Fibroblast of lung (primary cell): ENCODE results near the gene ALOX12B. TPM values are rescaled to one million over a fixed set of nuclear protein-coding genes. Genes with fewer than 3 reads are reported as not detected.
"Not testable (repeated sequence)": the region's sequence is repeated elsewhere in the genome, so short reads cannot be mapped to it uniquely, and the experiment has no call there.

Source experiments
- DNase-seq, 2 donors: peaks; one replicate each; pipeline versions ENCODE4 v3.0.0 to v3.0.0-alpha.2; 2010; ENCODE audit warnings: low read depth in 2 of 2
- H2AFZ ChIP-seq: 2 replicates; pipeline ENCODE4 v1.5.1; 2012; ENCODE audit warnings: low read length, control low read depth, inconsistent platforms
- H3K27ac ChIP-seq: 2 replicates; pipeline ENCODE4 v1.5.1; 2011; ENCODE audit warnings: low read length, control low read depth; ENCODE audit not compliant: insufficient read depth
- H3K27me3 ChIP-seq: 2 replicates; pipeline ENCODE4 v1.5.1; 2011; ENCODE audit warnings: mild to moderate bottlenecking, low read length; ENCODE audit not compliant: control insufficient read depth, insufficient read depth
- H3K36me3 ChIP-seq: 2 replicates; pipeline ENCODE4 v1.5.1; 2011; ENCODE audit warnings: low read length; ENCODE audit not compliant: control insufficient read depth, insufficient read depth
- H3K4me1 ChIP-seq: 2 replicates; pipeline ENCODE4 v1.5.1; 2011; ENCODE audit warnings: low read length; ENCODE audit not compliant: control insufficient read depth, insufficient read depth; ENCODE audit errors: extremely low read depth
- H3K4me2 ChIP-seq: 2 replicates; pipeline ENCODE4 v1.5.1; 2011; ENCODE audit warnings: low read length, control low read depth; ENCODE audit not compliant: insufficient read depth; ENCODE audit errors: extremely low read depth
- H3K4me3 ChIP-seq, 4 experiments: fragments of 200-600 bp in 1 of 4; sonication (generic) in 1 of 4; replicated peaks in 1 of 4; 2 replicates each; pipeline ENCODE4 v1.5.1; 2011 to 2016; ENCODE audit warnings: low read length in 4 of 4, low read depth in 3 of 4, mild to moderate bottlenecking in 3 of 4, control low read depth in 2 of 4, inconsistent platforms in 1 of 4, mixed read lengths in 1 of 4; ENCODE audit not compliant: insufficient read depth in 1 of 4; ENCODE audit errors: control extremely low read depth in 1 of 4
- H3K79me2 ChIP-seq: 2 replicates; pipeline ENCODE4 v1.5.1; 2012; ENCODE audit warnings: mild to moderate bottlenecking, low read length, inconsistent platforms; ENCODE audit not compliant: control insufficient read depth, insufficient read depth
- H3K9ac ChIP-seq: 2 replicates; pipeline ENCODE4 v1.5.1; 2011; ENCODE audit warnings: mild to moderate bottlenecking, low read length, control low read depth; ENCODE audit not compliant: insufficient read depth
- H3K9me3 ChIP-seq: 2 replicates; pipeline ENCODE4 v1.5.1; 2012; ENCODE audit warnings: low read depth, low read length; ENCODE audit not compliant: control insufficient read depth, insufficient read depth
- H4K20me1 ChIP-seq: 2 replicates; pipeline ENCODE4 v1.5.1; 2011; ENCODE audit warnings: low read length; ENCODE audit not compliant: control insufficient read depth, insufficient read depth; ENCODE audit errors: extremely low read depth
- CTCF ChIP-seq, 2 donors: IDR thresholded peaks in 1 of 2; conservative IDR thresholded peaks in 1 of 2; 1 replicate in 1 of 2; 2 replicates in 1 of 2; pipeline ENCODE4 v1.5.1; 2011 to 2012; ENCODE audit warnings: low read length in 2 of 2, control low read depth in 1 of 2, inconsistent platforms in 1 of 2, low read depth in 1 of 2, mild to moderate bottlenecking in 1 of 2
- EZH2 ChIP-seq: IDR thresholded peaks from 2 replicates; pipeline ENCODE4 v1.5.1; 2012; ENCODE audit warnings: low read length, control low read depth, mild to moderate bottlenecking; ENCODE audit errors: missing control alignments
- polyA plus RNA-seq, 2 donors: library from polyadenylated mRNA; depleted of rRNA in 1 of 2; stranded (reverse) in 1 of 2; unstranded in 1 of 2; fragments of >200 nt; gene quantifications; 2 replicates each; pipeline ENCODE4 v1.2.1, GENCODE V29; 2011 to 2012; ENCODE audit warnings: missing spikeins in 1 of 2
- total RNA-seq: library from RNA; depleted of rRNA; stranded (reverse); fragments of >200 nt; gene quantifications from 2 replicates; pipeline ENCODE4 v1.2.1, GENCODE V29; 2014

The ALOX12B gene
- total and polyA plus RNA-seq, 2 donors (not counting 1 experiment from before 2014, with no cell fraction given), result not detected

- Histone ChIP-seq H3K4me1 (no peaks in the 10 kb centered on the region), H2AFZ (no peak overlapping the region), H3K27me3 (peaks cover 33% of the 10 kb centered on the region), H3K4me3 (no peak overlapping the region), H3K9ac (no peak overlapping the region), H3K27ac (no peak overlapping the region), H3K4me2 (no peak overlapping the region), H3K36me3 (no peaks in the 10 kb centered on the region), H4K20me1 (no peaks in the 10 kb centered on the region), H3K79me2 (no peaks in the 10 kb centered on the region), H3K9me3 (no peaks in the 10 kb centered on the region)
- no peak for DNase-seq
- no peak for TF ChIP-seq EZH2
- TF ChIP-seq CTCF (conservative IDR thresholded peaks at IDR 0.05 in 1 of 2, IDR thresholded peaks at IDR 0.05 in 1 of 2; ENCODE audit: low read depth in 1 of 2, low read length in 2 of 2), result no peak
Observed at GRCh38 chr17:8108972-8109660, 21.6 kb upstream of the ALOX12B start.

- H3K9ac ChIP-seq, H3K4me1 ChIP-seq, H3K9me3 ChIP-seq, H3K79me2 ChIP-seq, H3K27ac ChIP-seq, H4K20me1 ChIP-seq, H3K4me3 ChIP-seq, DNase-seq, H3K36me3 ChIP-seq, H2AFZ ChIP-seq, H3K4me2 ChIP-seq: not testable (repeated sequence)
- H3K27me3 ChIP-seq, result peaks cover 23% of the 10 kb centered on the region
Observed at GRCh38 chr17:8106980-8107379, 19.5 kb upstream of the ALOX12B start.

DNA sequence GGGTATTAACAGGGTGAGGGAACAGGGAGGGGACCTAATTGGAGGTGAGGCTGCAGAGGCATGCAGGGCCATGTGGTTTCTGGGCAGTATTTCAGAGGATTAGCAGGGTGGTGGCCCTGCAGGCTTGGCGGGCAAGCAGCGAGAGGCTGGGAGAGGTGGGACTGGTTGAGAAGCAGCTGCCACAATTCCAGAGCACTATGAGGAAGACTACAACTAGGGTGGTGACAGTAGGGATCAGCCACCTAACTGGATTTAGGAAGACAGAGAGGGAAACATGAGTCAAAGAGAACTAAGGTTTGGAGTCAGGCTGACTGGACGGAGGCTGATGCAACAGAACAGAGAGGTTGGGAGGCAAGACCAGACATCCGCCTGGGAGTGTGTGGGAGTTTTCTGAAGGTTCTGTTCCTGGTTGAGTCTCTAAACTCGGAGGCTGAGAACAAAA, 18.5 kb upstream of the ALOX12B start:
- H3K4me3 ChIP-seq, result no peak overlapping the region
- TF ChIP-seq CTCF (conservative IDR thresholded peaks at IDR 0.05 in 1 of 2, IDR thresholded peaks at IDR 0.05 in 1 of 2; ENCODE audit: low read depth in 1 of 2, low read length in 2 of 2) (no peak), EZH2 (no peak)
- no peaks in the 10 kb centered on the region for H3K4me1 ChIP-seq
- H3K9ac ChIP-seq, result no peak overlapping the region
- H4K20me1 ChIP-seq, result no peaks in the 10 kb centered on the region
- H3K9me3 ChIP-seq, result no peaks in the 10 kb centered on the region
- no peaks in the 10 kb centered on the region for H3K79me2 ChIP-seq
- no peak for DNase-seq
- H2AFZ ChIP-seq, result no peak overlapping the region
- H3K36me3 ChIP-seq, result no peaks in the 10 kb centered on the region
- no peak overlapping the region for H3K4me2 ChIP-seq
- no peak overlapping the region for H3K27ac ChIP-seq
- H3K27me3 ChIP-seq, result peaks cover 13% of the 10 kb centered on the region
